ENCODE results near the gene HELZ2.

Gene HELZ2

DNA sequence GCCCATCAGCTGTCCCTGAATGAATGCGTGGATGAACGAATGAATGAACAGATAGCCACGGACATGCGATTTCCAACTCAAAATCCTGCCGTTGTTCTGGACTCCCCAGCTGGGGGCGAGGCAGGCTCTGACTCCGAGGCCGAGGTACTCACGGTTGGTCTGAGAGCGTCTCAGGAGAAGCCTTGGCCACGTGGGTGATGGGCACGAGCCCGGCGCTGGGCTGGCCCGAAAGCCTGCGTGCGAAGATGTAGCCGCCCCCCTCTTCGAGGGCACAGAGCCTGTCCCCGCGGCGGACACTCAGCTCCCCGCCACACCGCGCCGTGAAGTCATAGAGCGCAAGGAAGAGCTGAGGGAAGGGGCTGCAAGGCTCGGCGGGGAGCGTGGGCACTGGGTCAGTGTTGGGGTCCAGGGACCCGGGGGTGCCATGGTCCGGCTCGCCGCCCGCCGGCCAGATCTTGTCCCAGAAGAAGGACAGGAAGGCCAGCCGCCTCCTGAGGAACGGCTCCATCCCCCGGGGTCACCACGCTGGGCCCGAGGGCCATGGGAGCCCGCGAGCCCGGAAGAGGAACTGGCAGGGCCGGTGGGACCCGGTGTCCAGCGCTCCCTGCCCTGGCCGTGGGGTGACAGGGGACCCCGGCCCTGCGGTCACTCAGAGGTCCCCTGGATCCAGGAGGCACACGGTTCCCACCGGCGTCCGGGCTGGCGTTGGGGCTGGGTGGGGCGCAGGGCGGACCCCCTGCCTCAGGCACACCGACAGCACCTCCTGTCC, 26.9 kb downstream of the HELZ2 start:
- TF ChIP-seq, protein P1, sequence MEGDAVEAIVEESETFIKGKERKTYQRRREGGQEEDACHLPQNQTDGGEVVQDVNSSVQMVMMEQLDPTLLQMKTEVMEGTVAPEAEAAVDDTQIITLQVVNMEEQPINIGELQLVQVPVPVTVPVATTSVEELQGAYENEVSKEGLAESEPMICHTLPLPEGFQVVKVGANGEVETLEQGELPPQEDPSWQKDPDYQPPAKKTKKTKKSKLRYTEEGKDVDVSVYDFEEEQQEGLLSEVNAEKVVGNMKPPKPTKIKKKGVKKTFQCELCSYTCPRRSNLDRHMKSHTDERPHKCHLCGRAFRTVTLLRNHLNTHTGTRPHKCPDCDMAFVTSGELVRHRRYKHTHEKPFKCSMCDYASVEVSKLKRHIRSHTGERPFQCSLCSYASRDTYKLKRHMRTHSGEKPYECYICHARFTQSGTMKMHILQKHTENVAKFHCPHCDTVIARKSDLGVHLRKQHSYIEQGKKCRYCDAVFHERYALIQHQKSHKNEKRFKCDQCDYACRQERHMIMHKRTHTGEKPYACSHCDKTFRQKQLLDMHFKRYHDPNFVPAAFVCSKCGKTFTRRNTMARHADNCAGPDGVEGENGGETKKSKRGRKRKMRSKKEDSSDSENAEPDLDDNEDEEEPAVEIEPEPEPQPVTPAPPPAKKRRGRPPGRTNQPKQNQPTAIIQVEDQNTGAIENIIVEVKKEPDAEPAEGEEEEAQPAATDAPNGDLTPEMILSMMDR (IDR thresholded peaks at IDR 0.05; ENCODE audit: control insufficient read depth, extremely low read depth, insufficient read depth), result no peak
- DNase-seq (ENCODE audit: low read depth), result no peak
- no peak overlapping the region for H3K4me3 ChIP-seq (ENCODE audit: low read depth, low read length)

DNA sequence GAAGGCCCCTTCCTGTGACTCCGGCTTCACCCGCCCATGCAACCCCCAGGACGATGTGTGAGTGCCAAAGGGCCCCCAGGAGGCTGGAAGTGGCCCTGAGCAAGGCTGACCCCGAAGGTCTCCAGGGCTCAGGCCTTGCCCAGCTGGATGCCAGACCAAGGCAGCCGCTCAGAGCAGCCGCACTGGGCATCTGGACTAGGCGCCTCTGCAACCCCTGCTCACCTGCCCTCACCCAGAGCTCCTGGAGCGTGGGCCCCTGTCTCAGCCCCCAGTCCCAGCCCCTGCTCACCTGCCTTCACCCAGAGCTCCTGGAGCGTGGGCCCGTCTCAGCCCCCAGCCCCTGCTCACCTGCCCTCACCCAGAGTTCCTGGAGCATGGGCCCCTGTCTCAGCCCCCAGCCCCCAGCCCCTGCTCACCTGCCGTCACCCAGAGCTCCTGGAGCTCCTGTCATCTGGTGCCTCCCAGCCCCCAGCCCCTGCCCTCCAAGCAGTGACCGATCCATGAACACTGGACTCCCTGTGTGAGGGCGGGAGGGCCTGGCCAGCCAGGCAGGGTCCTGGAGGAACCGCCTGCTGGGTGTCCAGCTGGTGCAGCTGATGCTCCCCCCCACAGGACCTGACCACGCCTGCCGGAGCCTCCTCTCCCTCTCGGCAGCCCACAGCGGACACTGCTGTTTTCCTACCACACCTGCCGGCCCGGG, 27.6 kb downstream of the HELZ2 start:
- TF ChIP-seq, protein P1 (IDR thresholded peaks at IDR 0.05; ENCODE audit: control insufficient read depth, extremely low read depth, insufficient read depth), result no peak
- no peak overlapping the region for H3K4me3 ChIP-seq (ENCODE audit: low read depth, low read length)
- no peak for DNase-seq (ENCODE audit: low read depth)

DNA sequence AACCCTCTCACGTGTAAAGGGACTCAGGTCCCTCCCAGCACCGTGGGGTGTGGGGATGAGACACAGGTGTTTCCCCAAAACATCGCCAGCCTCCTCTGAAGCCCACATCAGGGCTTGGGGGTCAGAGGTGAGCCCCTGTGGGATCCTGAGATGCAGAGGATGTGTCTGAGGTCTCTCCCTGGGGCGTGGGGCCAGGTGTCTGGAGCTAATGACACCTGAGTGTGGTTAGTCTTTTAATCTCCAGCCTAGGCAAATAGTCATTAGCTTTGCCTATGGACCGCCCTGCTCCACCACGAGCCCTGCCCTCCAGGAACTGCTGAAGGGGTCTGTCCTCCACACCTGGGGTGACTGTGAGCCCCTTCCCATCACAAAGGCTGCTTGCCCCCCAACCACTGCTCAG, 28.2 kb downstream of the HELZ2 start:
- TF ChIP-seq, protein P1 (IDR thresholded peaks at IDR 0.05; ENCODE audit: control insufficient read depth, extremely low read depth, insufficient read depth), result no peak
- no peak overlapping the region for H3K4me3 ChIP-seq (ENCODE audit: low read depth, low read length)
- no peak for DNase-seq (ENCODE audit: low read depth)

DNA sequence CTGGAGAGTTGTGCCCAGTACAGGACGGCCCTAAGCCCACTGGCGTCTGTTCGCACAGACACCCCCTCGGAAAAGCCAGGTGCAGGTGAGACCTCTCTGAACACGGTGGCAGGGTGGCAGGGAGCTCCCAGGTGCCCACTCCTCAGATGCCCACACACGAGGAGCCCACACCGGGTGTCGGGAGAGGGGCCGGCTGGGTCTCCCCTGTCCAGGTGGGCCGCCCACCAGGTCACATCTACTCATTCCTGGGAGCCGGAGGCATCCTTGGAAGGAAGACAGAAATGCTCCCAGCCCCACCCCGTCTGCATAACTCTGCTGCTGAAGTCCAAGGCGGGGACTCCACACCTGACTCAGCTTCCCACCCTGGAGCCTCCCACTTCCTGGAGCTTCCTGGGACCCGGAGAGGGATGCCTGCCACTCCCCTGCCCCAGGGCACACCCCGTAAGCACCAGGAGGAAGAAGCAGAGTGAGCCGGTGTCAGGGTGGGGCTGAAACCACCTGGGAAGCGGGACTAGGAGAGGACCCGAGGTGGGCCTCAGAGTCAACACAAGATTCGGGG, 29.0 kb downstream of the HELZ2 start:
- TF ChIP-seq, protein P1 (IDR thresholded peaks at IDR 0.05; ENCODE audit: control insufficient read depth, extremely low read depth, insufficient read depth), result no peak
- no peak overlapping the region for H3K4me3 ChIP-seq (ENCODE audit: low read depth, low read length)
- no peak for DNase-seq (ENCODE audit: low read depth)

DNA sequence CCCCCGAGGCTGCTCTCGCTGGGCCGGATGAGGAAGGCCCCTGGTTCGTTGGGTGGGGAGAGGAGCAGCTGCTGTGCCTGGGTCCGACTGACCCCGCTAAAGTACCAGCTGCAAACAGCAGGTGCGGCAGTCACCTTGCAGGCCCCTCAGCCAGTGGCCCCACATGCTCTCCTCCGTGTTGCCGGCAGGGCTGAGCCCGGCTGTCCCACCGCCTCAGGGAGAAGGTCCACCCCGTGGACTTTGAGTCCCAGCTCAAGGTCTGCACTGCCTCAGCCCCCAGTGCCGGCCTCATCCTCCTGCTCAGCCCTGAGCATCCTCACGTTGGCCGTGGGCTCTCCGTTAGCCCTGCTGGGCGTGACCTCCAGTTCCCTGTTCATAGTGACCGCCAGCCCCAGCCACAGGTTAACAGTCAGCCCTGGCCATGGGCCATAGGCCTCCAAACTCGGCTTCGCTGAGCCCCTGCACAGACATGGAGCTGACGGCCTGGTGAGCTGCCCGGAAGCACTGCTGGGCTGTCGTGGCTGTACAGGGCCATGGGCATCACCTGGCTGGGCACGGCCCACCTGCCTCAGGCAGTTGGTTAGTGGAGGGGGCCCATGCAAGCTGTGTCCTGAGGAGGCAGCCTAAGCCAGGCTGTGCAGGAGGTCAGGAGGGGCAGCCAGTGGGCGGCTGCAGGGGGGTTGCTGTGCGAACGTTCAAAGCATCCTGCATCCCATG, 29.6 kb downstream of the HELZ2 start:
- no peak for DNase-seq (ENCODE audit: low read depth)
- TF ChIP-seq, protein P1 (IDR thresholded peaks at IDR 0.05; ENCODE audit: control insufficient read depth, extremely low read depth, insufficient read depth), result no peak
- H3K4me3 ChIP-seq (ENCODE audit: low read depth, low read length), result no peak overlapping the region

DNA sequence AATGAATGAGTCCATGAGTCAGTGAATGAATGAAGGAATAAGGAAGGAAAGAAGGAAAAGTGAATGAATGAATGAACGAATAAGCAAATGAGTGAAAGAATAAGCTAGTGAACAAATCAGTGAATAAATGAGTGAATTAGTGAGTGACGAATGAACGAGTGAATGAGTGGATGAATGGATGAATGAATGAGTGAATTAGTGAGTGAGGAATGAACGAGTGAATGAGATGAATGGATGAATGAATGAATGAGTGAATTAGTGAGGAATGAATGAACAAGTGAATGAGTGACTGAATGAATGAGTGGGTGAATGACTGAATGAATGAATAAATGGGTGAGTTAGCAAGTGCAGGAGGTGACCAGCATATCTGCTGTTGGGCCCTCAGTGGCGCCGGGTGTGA, 30.3 kb downstream of the HELZ2 start:
- TF ChIP-seq, protein P1 (IDR thresholded peaks at IDR 0.05; ENCODE audit: control insufficient read depth, extremely low read depth, insufficient read depth), result no peak
- H3K4me3 ChIP-seq (ENCODE audit: low read depth, low read length), result no peak overlapping the region
- no peak for DNase-seq (ENCODE audit: low read depth)
